Measurements from ENCODE around the gene RNF207. TPM values are rescaled to one million over a fixed set of nuclear protein-coding genes. Genes with fewer than 3 reads are reported as not detected.

The RNF207 gene
- total RNA-seq, 3 donors from 2014 or later (not counting 1 experiment from before 2014, with no cell fraction given), result 2.1 to 5.5 (median 2.3) TPM

- Histone ChIP-seq H3K36me3 (ENCODE audit: control insufficient read depth, insufficient read depth, low read length) (peaks cover 20% of the 10 kb centered on the region), H3K4me3 (ENCODE audit: low read length) (no peak overlapping the region), H3K27me3 (ENCODE audit: control insufficient read depth, insufficient read depth, low read length) (no peaks in the 10 kb centered on the region), H3K9me3 (ENCODE audit: control insufficient read depth, insufficient read depth, low read length) (no peaks in the 10 kb centered on the region), H3K27ac (ENCODE audit: low read length) (no peak overlapping the region), H3K4me1 (ENCODE audit: control insufficient read depth, insufficient read depth, low read length) (no peaks in the 10 kb centered on the region)
- Mint-ChIP-seq H3K27ac (no peak overlapping the region), H3K27me3 (ENCODE audit: low read depth in 2 of 2) (no peaks in the 10 kb centered on the region), H3K36me3 (peaks cover 6% of the 10 kb centered on the region), H3K4me3 (no peak overlapping the region), H3K9me3 (no peaks in the 10 kb centered on the region), H3K4me1 (peaks cover 0 to 5% of the 10 kb centered on the region in 2 donors)
- WGBS (ENCODE audit: insufficient coverage), result 93% methylated on average over 11 of the region's 12 CpGs
- intact Hi-C loops (cut with micrococcal nuclease), result no loop called here
- TF ChIP-seq CTCF (IDR thresholded peaks at IDR 0.05), result no peak
- ATAC-seq, result no peak
- no peak for DNase-seq
Measured at GRCh38 chr1:6221210-6221784, 15.4 kb downstream of the RNF207 start.

- Histone ChIP-seq H3K9me3 (ENCODE audit: control insufficient read depth, insufficient read depth, low read length) (no peaks in the 10 kb centered on the region), H3K4me3 (ENCODE audit: low read length) (no peak overlapping the region), H3K36me3 (ENCODE audit: control insufficient read depth, insufficient read depth, low read length) (peaks cover 31% of the 10 kb centered on the region), H3K4me1 (ENCODE audit: control insufficient read depth, insufficient read depth, low read length) (no peaks in the 10 kb centered on the region), H3K27me3 (ENCODE audit: control insufficient read depth, insufficient read depth, low read length) (no peaks in the 10 kb centered on the region), H3K27ac (ENCODE audit: low read length) (no peak overlapping the region)
- no peak for TF ChIP-seq CTCF (IDR thresholded peaks at IDR 0.05)
- no peak for DNase-seq
- no peak overlapping the region for H3K27ac Mint-ChIP-seq
- no peak for ATAC-seq
- H3K4me3 Mint-ChIP-seq, result no peak overlapping the region
- H3K4me1 Mint-ChIP-seq, result peaks cover 0 to 5% of the 10 kb centered on the region in 2 donors
- H3K27me3 Mint-ChIP-seq (ENCODE audit: low read depth in 2 of 2), result no peaks in the 10 kb centered on the region
- peaks cover 6% of the 10 kb centered on the region for H3K36me3 Mint-ChIP-seq
- WGBS (ENCODE audit: insufficient coverage), result 93% methylated on average over 6 of the region's 6 CpGs
- intact Hi-C loops (cut with micrococcal nuclease), result no loop called here
- H3K9me3 Mint-ChIP-seq, result no peaks in the 10 kb centered on the region
Measured at GRCh38 chr1:6222636-6223035, 16.7 kb downstream of the RNF207 start.

GRCh38 chr1:6223617-6224016, 17.7 kb downstream of the RNF207 start:
- Histone ChIP-seq H3K27me3 (ENCODE audit: control insufficient read depth, insufficient read depth, low read length) (no peaks in the 10 kb centered on the region), H3K4me1 (ENCODE audit: control insufficient read depth, insufficient read depth, low read length) (no peaks in the 10 kb centered on the region), H3K27ac (ENCODE audit: low read length) (no peak overlapping the region), H3K4me3 (ENCODE audit: low read length) (no peak overlapping the region), H3K36me3 (ENCODE audit: control insufficient read depth, insufficient read depth, low read length) (peaks cover 35% of the 10 kb centered on the region), H3K9me3 (ENCODE audit: control insufficient read depth, insufficient read depth, low read length) (no peaks in the 10 kb centered on the region)
- TF ChIP-seq CTCF (IDR thresholded peaks at IDR 0.05), result no peak
- intact Hi-C loops (cut with micrococcal nuclease), result no loop called here
- H3K4me3 Mint-ChIP-seq, result no peak overlapping the region
- 95% methylated on average over 12 of the region's 13 CpGs for WGBS (ENCODE audit: insufficient coverage)
- H3K27ac Mint-ChIP-seq, result no peak overlapping the region
- ATAC-seq (no peak), DNase-seq (no peak)
- peaks cover 6% of the 10 kb centered on the region for H3K36me3 Mint-ChIP-seq
- H3K9me3 Mint-ChIP-seq, result no peaks in the 10 kb centered on the region
- no peaks in the 10 kb centered on the region for H3K27me3 Mint-ChIP-seq (ENCODE audit: low read depth in 2 of 2)
- peaks cover 0 to 5% of the 10 kb centered on the region in 2 donors for H3K4me1 Mint-ChIP-seq

- intact Hi-C loops (cut with micrococcal nuclease), result no loop called here
- no peak for TF ChIP-seq CTCF (IDR thresholded peaks at IDR 0.05)
- peaks cover 38% of the 10 kb centered on the region for H3K36me3 ChIP-seq (ENCODE audit: control insufficient read depth, insufficient read depth, low read length)
- H3K27ac ChIP-seq (ENCODE audit: low read length), result no peak overlapping the region
- Mint-ChIP-seq H3K36me3 (peaks cover 6% of the 10 kb centered on the region), H3K9me3 (no peaks in the 10 kb centered on the region), H3K27ac (no peak overlapping the region), H3K4me1 (peaks cover 0 to 5% of the 10 kb centered on the region in 2 donors), H3K4me3 (no peak overlapping the region), H3K27me3 (ENCODE audit: low read depth in 2 of 2) (no peaks in the 10 kb centered on the region)
- no peak for DNase-seq
- 97% methylated on average over 15 of the region's 15 CpGs for WGBS (ENCODE audit: insufficient coverage)
- H3K27me3 ChIP-seq (ENCODE audit: control insufficient read depth, insufficient read depth, low read length), result no peaks in the 10 kb centered on the region
- no peaks in the 10 kb centered on the region for H3K9me3 ChIP-seq (ENCODE audit: control insufficient read depth, insufficient read depth, low read length)
- no peak for ATAC-seq
- no peak overlapping the region for H3K4me3 ChIP-seq (ENCODE audit: low read length)
- H3K4me1 ChIP-seq (ENCODE audit: control insufficient read depth, insufficient read depth, low read length), result no peaks in the 10 kb centered on the region
Measured at GRCh38 chr1:6224718-6225117, 18.8 kb downstream of the RNF207 start.

All from natural killer cell (primary cell).